Tibial artery (tissue), 4 donors: Measurements from ENCODE around the gene MCRIP2.
A peak's percentile ranks its signal among the peaks of the same experiment; 100 is the strongest.

ENCODE experiments used
- DNase-seq, 2 donors: peaks; one replicate each; pipeline ENCODE4 v3.0.0-alpha.2; 2019
- H3K27ac ChIP-seq, 2 donors: fragments of 200-600 bp; sonication (generic) in 1 of 2; 1 replicate in 1 of 2; 2 replicates in 1 of 2; pipeline ENCODE4 v1.5.1; 2018 to 2019; ENCODE audit warnings: mild to moderate bottlenecking in 1 of 2
- H3K27me3 ChIP-seq, 2 donors: fragments of 200-600 bp; sonication (generic) in 1 of 2; one replicate each; pipeline versions ENCODE4 v1.5.1 to v1.6.0; 2016 to 2019
- H3K36me3 ChIP-seq, 3 donors: fragments of 200-600 bp; sonication (generic) in 2 of 3; one replicate each; pipeline ENCODE4 v1.5.1; 2016 to 2019; ENCODE audit warnings: mild to moderate bottlenecking in 2 of 3
- H3K4me1 ChIP-seq, 4 donors: fragments of 200-600 bp; sonication (generic) in 2 of 4; 1 replicate in 3 of 4; 2 replicates in 1 of 4; pipeline ENCODE4 v1.5.1; 2016 to 2019
- H3K4me3 ChIP-seq, 2 donors: fragments of 200-600 bp; sonication (generic) in 1 of 2; 1 replicate in 1 of 2; 2 replicates in 1 of 2; pipeline ENCODE4 v1.5.1; 2018 to 2019; ENCODE audit warnings: mild to moderate bottlenecking in 2 of 2
- H3K9me3 ChIP-seq, 3 donors: fragments of 200-600 bp; sonication (generic) in 1 of 3; one replicate each; pipeline ENCODE4 v1.5.1; 2016 to 2019
- intact Hi-C: fragments of 100-400 bp; cut with DNase I; formaldehyde crosslinking; loops from one replicate; pipeline ENCODE4 v1.15.0; 2023; ENCODE audit warnings: low total_unique reads
- TF ChIP-seq, protein P1 (sequence below), 2 experiments: fragments of 200-600 bp in 1 of 2; fragments of 450-650 bp in 1 of 2; IDR thresholded peaks; one replicate each; pipeline ENCODE4 v1.5.1; 2017 to 2019; ENCODE audit warnings: antibody characterized with exemption in 2 of 2, mild to moderate bottlenecking in 1 of 2, moderate library complexity in 1 of 2

MCRIP2 gene, protein sequence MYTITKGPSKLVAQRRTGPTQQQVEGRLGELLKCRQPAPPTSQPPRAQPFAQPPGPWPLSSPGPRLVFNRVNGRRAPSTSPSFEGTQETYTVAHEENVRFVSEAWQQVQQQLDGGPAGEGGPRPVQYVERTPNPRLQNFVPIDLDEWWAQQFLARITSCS

DNA sequence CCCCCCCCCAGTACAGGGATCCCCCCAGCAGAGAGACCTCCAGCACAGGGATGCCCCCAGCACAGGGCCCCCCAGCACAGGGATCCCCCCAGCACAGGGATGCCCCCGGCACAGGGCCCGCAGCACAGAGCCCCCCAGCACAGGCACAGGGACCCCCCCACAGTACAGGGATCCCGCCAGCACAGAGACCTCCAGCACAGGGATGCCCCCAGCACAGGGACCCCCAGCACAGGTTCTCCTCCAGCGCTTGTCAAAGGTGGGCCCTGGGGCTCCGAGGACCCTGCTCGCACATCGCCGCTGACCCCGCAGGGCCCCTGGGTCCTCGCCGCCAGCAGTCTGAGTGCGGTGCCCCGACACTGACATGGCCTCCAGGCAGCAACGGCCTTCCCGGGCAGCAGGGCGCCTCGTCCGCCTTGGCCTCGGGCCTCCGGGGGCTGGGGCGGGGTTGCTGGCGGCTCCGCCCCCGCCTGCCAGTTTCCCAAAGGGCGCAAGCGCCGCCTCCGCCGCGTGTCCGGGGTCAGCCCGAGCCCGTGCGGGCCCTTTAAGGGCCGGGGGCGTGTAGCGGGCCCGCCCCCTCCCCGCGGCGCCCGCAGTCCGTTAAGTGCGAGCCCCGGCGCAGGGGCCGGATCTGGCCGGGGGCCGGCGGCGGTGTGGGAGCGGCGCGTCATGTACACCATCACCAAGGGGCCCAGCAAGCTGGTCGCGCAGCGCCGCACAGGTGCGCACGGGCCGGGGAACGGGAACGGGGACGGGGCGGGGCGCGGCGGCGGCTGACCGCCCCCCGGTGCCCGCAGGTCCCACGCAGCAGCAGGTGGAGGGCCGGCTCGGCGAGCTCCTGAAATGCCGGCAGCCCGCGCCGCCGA lies at the start of gene MCRIP2:
Gene MCRIP2, plus strand, starts transcription at position 503 of the 863 bp plus-strand sequence. Its CDS starts 164 bp downstream, at position 667.
- peak; percentile 76 to 91 for DNase-seq
- Histone ChIP-seq H3K27ac (peak within 1 kb of the TSS; percentile 75 to 81), H3K4me3 (peak within 1 kb of the TSS; percentile 67 to 91), H3K36me3 (no peaks in the 10 kb centered on the region), H3K4me1 (peaks cover 5 to 44% (median 23%) of the 10 kb centered on the region in 4 donors), H3K9me3 (no peaks in the 10 kb centered on the region), H3K27me3 (no peaks in the 10 kb centered on the region)
- TF ChIP-seq, protein P1, sequence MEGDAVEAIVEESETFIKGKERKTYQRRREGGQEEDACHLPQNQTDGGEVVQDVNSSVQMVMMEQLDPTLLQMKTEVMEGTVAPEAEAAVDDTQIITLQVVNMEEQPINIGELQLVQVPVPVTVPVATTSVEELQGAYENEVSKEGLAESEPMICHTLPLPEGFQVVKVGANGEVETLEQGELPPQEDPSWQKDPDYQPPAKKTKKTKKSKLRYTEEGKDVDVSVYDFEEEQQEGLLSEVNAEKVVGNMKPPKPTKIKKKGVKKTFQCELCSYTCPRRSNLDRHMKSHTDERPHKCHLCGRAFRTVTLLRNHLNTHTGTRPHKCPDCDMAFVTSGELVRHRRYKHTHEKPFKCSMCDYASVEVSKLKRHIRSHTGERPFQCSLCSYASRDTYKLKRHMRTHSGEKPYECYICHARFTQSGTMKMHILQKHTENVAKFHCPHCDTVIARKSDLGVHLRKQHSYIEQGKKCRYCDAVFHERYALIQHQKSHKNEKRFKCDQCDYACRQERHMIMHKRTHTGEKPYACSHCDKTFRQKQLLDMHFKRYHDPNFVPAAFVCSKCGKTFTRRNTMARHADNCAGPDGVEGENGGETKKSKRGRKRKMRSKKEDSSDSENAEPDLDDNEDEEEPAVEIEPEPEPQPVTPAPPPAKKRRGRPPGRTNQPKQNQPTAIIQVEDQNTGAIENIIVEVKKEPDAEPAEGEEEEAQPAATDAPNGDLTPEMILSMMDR (IDR thresholded peaks at IDR 0.05) = no peak
- intact Hi-C loops = no loop called here

DNA sequence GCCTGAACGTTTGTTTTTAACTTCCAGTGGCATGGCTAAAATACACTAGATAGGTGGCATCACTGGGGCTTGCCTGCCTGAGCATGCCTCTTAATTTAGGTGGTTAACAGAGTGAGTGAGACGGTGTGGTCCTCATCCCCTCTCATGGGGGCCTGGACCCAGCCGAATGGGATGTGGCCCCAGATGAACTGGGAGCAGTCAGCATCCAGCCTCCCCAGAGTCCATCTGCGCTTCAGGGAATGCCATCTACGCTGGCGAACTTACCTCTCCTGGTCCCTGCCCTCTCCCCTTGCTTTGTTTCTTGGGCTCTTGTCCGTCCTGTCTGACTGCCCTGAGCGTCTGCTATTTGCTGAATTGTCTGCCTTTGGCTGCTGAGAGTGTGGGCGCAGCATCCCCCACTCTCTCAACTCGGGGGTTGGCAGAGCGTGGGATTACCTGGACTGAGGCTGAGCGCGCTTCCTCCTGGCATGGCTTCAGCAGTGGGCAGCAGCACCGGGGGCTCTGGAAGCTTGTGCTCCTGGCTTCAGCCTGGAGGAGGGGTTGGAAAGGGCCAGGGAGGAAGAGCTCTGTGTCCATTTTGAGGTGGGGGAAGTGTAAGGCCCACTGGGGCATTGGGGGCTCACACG lies 49.6 kb upstream of the MCRIP2 start:
- H3K4me1 ChIP-seq = peaks cover 0 to 64% (median 39%) of the 10 kb centered on the region in 4 donors
- H3K9me3 ChIP-seq = no peaks in the 10 kb centered on the region
- H3K27me3 ChIP-seq = no peaks in the 10 kb centered on the region
- TF ChIP-seq, protein P1 (IDR thresholded peaks at IDR 0.05) = no peak
- H3K4me3 ChIP-seq = no peak overlapping the region
- H3K27ac ChIP-seq = no peak overlapping the region
- peaks cover 0 to 26% (median 5%) of the 10 kb centered on the region in 3 donors for H3K36me3 ChIP-seq
- intact Hi-C loops = no loop called here
- no peak for DNase-seq

DNA sequence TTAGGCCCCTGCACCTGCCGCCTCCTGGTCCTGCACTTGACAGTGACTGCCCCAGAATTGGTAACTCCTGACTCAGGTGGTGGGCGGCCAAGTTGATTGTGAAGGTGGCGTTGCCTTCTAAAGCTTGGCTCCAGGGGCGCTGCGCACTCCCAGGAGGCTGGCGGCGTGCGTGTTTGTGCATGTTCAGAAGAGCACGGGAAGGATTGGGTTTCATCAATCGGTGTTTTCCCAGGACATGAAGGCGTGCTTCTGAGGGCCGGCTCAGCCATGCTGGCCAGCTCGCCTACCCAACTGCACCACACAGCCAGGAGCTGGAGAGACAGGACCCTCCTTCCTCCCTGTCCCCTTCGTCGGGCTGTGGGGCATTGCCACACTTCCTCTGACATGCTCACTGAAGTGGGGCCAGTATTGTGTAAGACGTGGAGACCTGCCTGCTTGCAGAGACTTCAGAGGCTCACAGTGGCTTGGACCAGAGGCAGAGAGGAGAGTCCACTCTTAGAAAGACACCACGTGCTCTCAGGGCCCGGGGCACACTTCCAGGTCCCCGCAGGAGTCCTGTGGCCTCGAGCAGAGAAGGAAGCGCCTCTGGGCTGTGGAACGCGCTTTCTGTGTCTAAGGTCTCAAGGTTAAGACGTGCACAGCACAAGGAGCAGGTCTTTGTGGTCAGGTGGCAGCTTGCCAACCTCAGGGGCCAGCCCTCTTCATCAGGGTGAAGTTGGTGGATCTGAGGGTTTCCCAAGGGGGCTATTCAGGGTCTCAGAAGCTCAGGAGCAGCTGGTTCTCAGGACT lies 48.9 kb upstream of the MCRIP2 start:
- Histone ChIP-seq H3K4me3 (no peak overlapping the region), H3K27me3 (no peaks in the 10 kb centered on the region), H3K27ac (no peak overlapping the region), H3K4me1 (peaks cover 0 to 57% (median 33%) of the 10 kb centered on the region in 4 donors), H3K9me3 (no peaks in the 10 kb centered on the region), H3K36me3 (peaks cover 0 to 30% (median 5%) of the 10 kb centered on the region in 3 donors)
- intact Hi-C loops = no loop called here
- TF ChIP-seq, protein P1 (IDR thresholded peaks at IDR 0.05) = no peak
- peak in 1 of 2 donors; percentile 61 for DNase-seq

DNA sequence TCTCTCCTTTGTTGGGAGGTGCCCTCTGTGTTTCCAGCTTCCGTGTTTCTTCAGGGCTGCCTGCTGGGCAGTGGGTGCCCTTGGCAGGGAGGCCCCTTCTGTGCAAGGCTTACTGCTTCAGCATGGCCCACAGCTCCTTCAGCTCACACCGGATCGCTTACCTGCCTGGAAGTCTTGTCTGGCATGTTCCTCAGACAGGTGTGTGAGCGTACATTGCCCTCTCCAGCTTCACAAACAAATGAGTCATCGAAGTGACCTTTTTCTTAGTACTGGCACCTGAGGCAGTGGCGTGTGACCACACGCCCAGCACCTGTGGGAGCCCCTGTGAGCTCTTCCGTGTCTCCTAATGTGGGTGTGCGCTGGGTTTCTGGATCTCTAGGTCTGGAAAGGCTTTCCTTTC lies 48.2 kb upstream of the MCRIP2 start:
- no peaks in the 10 kb centered on the region for H3K27me3 ChIP-seq
- H3K36me3 ChIP-seq = peaks cover 0 to 30% (median 5%) of the 10 kb centered on the region in 3 donors
- no peak overlapping the region for H3K27ac ChIP-seq
- intact Hi-C loops = no loop called here
- H3K9me3 ChIP-seq = no peaks in the 10 kb centered on the region
- TF ChIP-seq, protein P1 (IDR thresholded peaks at IDR 0.05) = no peak
- H3K4me3 ChIP-seq = no peak overlapping the region
- peaks cover 0 to 50% (median 26%) of the 10 kb centered on the region in 4 donors for H3K4me1 ChIP-seq
- DNase-seq = no peak

DNA sequence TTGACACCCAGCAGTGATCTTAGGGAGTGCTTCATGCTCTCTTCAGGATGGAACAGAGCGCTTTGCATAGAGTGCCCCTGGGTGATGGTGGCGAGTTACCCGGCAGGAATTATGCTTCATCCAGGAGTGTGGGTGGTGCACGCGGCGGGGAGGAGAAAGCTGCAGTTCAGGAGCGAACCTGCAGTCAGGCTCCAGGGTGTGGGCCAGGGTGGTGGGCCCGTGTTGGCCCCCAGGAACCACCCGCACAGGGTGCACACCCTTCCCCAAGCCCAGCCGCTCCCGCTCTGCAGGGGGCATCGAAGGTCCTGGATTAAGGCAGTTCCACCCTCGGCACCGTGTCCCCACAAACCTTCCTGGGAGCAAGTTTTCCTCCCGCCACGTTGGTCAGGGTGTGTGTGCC lies 47.8 kb upstream of the MCRIP2 start:
- Histone ChIP-seq H3K27me3 (no peaks in the 10 kb centered on the region), H3K4me3 (no peak overlapping the region), H3K4me1 (peaks cover 0 to 48% (median 25%) of the 10 kb centered on the region in 4 donors), H3K9me3 (no peaks in the 10 kb centered on the region), H3K27ac (no peak overlapping the region), H3K36me3 (peaks cover 0 to 33% (median 5%) of the 10 kb centered on the region in 3 donors)
- DNase-seq = no peak
- intact Hi-C loops = no loop called here
- TF ChIP-seq, protein P1 (IDR thresholded peaks at IDR 0.05) = no peak
